GM18870 (cell line): ENCODE data around the gene TRAM2.

Source experiments
- ATAC-seq: cut with Tn5 transposase; IDR thresholded peaks from one replicate; pipeline ENCODE4 v1.9.1; 2021; ENCODE audit warnings: moderate library complexity; ENCODE audit not compliant: unreplicated experiment

Gene TRAM2

DNA sequence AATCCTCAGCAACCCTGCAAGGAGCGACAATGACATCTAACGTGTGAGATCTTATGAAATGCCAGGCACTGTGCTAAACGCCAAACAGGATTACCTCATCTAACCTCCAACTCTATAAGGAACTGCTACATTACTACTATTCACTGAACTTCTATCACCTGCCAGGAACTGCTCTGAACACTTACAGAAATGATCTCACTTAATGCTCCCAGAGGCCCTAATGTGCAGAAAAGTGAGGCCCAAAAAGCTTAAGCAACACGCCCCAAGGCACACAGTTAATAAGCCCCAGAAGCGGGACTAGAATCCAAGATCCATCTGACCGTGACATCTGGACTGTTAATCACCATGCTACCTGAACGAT lies 28.5 kb downstream of the TRAM2 start:
- ATAC-seq, result no peak

DNA sequence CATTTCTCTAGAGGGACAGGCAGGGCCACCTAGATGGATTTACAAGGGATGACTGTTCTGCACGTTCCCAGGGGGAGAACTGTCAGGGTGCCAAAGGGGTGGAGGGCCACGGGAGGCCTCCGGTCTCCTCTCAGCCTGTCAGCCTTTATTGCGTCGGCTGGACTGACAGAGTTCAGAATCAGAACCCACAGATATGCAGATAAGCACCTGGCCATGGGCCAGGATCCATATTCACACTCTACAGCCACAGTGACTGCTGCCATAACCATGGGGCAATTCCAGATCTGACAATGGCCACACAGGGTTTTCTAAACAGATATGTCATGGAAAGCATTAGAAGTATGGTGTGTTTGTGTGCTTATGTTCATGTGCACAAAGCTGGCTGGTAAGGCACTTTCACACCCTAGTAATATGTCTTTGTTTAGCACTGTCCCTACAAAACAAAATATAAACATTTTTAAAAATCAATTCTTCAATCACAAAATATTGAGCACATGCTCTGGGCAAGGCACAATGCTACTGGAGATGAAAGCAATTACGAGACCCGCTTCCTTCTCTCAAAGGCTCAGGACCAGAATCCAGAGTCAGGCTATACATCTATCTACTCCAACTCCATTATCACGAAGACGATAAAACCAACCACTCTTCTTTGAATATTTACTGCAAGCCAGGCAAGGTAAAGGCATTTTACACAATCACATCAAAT lies 29.1 kb downstream of the TRAM2 start:
- no peak for ATAC-seq

DNA sequence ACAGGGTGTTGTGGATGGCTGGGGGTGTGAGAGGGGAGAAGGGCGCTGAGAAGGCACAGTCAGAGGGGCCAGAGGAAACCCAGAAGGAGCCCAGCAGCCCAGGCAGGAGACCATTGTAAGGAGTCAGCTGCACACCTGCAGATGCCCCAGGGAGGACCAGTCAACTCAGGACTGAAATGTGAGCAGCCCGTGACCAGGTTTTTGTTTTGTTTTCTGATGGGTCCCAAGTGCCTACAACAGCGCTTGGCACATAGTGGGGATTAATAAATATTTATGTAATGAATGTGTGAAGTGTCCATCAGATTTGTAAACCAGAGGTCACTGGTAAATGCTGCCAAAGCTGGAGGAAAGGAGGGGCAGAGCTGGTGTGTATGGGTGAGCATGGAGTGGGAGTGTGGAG lies 30.2 kb downstream of the TRAM2 start:
- peak; percentile 69 for ATAC-seq

DNA sequence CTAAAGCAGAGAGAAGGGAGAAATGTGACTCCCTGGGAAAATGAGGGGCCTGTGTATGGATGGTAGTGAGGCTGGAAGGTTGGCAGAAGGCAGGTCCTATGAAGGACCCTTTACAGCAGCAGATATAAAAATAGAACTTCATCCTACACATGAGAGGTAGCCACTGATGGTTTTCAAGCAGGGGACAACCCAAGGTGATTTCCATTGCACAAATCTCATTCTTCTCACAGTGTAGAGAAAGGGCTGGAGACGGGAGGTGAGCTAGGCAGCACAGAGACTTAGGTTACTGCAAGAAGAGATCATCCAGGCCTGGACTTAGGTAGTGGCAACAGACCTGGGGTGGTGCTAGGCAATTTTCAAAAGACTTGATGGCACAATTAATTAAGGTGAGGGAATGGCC lies 30.7 kb downstream of the TRAM2 start:
- no peak for ATAC-seq

DNA sequence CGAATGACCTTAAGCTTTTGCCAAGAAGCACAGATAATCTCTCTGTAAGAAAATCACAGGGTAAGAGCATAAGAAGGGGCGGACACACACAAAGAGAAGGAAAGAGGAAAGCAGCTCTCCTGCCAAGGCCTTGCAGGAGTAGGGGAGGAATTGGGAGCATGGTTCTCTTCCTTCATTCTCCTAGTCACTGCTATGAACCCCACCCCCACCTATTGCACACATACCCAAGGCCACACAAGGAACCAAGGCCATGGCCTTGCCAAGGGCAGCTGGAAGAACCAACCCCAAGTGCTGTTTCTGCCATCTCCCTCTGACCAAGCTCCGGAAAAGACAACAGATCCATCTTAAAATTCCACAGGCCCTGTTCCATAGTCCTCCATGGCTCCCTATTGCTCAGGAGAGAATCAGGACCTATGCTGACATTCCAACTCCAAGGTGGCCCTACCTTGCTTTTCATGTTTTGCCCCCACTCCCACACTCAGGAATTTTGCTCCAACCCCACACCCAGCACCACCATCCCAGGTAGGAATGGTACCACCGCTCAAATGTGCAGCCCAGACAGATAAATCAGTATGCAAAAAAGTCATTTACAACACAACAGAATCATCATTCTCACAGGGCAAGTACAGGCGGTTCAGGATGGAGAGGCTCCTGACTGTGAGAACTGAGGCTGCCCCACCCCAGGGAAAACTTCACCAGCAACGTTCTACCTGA lies 31.3 kb downstream of the TRAM2 start:
- ATAC-seq, result no peak

DNA sequence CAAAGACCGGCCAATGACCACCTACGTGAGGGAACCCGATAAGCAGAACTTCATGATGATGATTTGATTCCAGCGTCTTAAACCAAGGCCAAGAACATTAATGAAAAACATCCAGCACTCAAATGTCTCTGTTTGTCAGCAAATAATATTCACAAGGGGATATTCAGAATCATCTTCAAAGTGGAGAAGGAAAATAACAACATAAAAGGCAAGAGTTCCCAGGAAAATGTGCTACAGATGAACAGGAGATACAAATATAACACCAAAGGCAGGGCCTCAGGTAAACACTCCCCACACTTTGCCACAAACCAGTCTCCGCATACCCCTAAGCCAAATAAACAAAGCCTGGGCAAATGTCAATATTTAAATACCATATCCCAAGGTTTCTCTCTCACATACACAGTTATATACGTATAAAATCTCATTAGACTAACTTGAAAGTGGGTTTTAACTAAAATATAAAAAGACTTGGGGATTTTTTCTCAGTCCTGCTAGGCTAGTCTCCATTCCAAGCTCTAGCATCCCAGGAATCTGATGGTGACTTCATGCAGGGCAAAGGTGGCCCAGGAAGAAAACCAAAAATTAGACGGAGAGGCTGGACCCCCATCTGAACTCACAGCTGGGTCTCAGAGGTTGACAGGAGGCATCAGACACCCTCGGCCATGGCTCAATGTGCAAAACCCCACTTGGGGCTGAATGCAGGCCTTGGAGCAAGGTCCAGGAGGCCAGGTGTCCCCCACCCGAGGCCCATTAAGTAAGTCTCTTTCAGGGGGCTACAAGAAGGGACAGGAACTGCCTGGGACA lies 32.1 kb downstream of the TRAM2 start:
- no peak for ATAC-seq

DNA sequence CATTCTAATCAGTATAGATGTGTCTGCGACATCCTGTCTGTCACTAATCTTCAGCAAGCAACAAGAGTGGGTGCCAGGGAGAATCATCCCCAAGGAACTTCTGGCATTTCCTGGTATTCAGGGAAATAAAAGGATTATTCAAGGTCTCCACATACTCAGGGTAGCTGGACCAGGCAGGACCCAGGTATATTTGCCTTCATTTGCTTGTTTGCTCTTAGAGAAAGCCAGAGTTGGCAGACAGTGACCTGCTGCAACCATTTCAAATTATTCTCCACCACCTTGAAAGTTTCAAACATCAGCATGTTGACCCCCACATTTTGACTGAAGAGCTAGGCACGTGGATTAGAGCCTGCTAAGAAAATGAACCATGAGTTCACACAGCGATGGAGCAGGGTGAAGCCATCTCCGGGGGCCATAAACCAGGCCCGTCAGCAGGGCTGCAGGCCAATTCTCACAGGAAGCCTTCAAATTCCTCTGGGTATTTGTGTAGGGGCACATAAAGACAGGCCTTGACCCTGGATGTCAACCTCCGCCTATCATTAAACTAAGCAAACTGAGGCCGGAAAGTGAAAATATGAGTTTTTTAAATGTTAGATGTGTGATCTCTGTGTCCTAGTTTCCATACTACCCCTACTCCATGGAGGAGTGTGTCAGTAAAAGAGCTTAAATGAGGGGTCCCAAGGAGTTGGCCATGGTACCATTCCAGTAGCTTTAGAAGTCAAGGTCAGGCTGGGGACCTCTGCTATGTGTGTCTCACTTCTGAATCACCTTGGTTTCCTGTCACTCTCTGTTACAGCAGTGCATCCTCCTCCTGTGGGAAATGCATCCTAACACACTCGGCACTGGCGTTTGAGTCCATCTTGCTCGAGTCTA lies 32.9 kb downstream of the TRAM2 start:
- ATAC-seq, result no peak

DNA sequence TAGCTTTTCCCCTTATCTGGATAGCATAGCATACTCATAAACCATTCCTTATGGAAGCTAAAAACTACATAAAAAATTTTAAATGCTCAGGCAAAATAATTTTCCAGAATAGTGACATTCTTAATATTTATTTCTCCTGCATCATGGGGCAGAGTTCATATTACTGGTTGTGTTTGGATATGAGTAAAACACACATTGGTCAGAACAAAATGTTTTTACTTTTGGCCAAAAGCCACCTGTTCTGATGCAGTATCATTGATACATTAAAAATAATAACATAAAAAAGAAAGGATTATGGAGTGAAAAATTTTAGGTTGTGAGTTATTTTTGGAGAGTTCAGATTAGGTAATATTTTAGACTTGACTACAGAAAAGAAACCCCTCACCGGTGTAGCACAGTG lies 33.6 kb downstream of the TRAM2 start:
- no peak for ATAC-seq

DNA sequence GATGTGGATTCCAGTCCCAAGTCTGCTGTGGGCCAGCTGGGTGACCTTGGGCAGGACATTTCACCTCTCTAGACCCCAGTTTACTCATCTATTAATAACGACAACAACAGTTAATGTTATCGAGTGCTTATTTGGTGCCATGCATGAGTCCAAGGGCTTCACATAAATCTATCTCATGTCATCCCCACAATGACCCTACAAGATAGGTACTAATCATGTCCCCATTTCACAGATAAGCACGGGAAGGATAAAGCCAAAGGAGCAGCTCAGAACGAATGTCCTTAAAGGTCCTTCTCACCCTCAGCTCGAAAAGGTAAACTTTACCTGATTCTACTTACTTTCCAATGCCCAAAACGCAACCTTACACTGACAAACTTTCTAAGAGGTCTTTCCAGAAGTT lies 35.7 kb downstream of the TRAM2 start:
- ATAC-seq, result no peak

DNA sequence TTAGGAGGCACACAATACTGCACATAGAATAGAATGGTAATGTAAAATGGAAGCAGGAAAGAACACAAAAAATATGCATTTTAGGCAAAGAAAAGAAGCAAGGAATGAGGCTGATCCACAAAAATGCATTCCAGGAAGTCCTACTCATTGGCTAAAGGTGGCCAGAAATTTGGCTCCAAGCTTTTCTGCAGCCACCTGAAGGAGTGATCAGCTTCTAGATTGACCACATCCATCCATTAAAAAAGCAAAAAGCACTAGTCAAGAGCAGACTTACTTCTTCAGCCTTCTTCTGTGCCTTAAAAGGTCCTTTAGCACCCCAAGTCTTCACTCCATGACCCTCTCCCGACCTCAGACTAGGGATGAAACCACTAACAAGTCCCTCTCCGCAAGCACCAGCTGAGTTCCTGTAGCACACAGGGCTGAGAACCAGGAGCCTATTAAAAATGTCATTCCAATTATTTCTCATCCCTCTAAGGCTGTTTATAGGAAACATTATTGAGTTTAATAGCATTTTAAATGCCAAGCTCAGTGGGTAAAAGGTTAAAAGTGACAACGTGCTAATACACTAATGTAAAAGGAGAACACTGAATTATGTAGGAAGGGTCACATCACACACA lies 36.5 kb downstream of the TRAM2 start:
- ATAC-seq, result no peak

DNA sequence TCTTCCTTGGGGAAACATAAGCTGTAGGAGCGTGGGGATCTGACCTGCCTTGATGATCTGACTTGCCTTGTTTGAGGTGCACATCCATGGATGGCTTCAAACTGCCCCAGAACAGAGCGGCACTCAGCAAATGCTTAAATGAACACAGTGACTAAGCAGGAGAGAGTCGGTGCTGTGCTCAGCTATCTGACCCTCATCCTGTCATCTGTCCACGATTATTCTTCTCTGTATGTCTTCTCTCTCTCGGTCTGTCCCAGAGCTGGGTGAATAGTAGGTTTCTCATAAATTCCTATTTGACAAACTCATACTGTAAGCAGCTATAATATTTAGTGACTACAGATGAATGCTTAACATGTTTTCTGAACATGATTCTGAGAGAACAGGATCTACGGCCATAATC lies 37.3 kb downstream of the TRAM2 start:
- ATAC-seq, result no peak

DNA sequence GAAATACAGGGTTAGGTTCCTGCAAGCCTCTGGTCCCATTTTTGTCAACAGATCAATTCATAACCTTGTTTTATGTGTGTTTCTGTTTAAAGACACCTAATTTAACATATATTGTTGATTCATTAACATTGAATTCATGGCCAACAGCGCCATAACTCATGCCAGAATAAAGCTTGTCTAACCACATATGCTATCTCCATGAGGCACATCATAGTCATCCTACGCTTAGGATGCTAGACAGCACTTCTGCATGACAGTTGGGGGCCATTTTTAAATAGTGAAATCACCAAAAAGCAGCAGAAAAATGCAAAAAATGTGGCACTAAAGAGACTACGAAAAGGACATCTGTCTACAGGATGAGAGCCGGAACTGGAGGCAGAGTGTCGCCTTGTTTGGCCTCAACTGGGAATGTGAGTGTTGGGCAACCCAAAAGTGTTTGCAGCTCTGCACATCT lies 37.9 kb downstream of the TRAM2 start:
- ATAC-seq, result no peak

DNA sequence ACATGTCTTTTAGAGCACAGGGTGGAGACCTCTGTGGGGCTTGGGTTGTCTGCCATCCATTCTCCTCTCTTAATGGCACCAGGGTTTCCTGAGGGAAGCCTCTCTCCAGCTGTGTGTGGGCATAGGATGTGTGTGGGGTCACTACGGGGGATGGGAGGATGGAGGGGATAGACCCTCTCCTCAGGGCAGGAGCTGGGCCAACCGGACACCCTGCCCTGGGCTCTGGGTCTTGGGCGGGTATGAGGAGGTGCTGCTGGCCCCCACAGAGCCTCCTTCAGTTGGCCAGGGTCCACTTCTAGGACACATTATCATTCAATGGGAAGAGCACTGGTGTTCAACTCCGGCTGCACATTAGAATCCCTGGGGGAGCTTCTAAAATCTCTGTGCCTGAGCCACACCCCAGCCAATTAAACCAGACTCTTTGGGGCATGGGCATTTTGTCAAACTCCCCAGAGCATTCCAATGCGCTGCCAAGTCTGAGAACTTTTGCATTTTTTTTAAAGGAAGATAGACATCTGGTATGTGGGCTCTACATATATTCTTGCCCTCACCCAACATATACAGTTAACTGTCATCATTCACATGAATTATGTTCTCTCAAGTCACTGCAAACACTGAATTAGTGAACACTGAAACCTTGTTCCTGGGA lies 38.5 kb downstream of the TRAM2 start:
- ATAC-seq, result no peak

DNA sequence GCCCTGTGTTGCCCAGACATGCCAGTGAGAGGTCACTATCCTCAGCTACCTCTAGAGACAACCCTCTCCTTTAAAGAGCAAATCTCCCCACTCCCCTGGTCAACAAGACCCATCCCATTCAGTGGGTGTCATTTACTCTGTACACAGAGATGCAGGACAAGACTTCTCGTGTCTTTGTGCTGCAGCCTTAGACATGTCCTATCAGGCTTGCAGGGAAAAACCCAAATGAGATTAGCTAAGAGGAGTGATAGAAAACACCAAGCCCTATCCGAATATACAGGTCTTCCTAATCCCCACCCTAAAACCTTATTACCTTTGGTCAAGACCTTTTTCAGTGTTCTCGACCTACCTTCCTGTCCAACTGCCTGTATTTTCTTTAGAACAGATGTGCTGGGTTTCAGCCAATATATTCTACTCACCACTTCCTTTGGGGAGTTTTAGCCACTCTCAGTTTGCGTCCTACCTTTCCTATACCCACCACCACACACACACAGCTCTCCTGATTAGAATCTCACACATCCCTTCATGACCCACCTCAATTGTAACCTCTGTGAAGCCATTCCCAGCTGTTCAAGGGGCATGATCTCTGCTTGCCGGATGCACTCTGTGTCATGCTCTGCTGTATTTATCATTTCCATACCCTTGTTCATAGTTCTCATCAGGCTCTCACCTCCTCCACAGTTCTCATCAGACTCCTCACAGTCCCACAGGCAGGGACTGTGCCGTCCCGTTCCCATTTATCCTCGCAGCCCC lies 39.7 kb downstream of the TRAM2 start:
- peak; percentile 76 for ATAC-seq

DNA sequence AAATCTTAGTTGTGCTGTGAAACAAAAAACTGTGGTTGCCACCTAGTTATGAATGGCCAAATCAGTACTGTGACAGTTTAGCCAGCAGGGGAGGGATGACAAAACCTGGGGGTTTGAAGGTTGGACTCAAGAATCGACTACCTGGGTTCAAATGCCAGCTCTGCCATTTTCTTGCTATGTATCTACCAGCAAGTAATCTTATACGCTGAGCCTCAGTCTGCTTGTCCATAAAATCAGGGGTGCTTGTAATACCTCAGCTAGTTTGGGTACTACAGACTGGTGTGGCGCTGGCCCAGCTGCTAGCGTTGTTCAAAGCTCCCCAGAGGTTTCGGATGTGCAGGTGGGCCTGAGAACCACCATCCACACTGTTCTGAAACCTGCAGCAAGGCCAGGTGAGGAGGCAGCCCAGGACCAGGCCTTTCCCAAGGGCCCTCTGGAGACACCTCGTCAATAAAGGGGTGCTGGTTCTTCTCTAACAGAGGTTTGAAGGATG lies 40.4 kb downstream of the TRAM2 start:
- ATAC-seq, result peak; percentile 16

DNA sequence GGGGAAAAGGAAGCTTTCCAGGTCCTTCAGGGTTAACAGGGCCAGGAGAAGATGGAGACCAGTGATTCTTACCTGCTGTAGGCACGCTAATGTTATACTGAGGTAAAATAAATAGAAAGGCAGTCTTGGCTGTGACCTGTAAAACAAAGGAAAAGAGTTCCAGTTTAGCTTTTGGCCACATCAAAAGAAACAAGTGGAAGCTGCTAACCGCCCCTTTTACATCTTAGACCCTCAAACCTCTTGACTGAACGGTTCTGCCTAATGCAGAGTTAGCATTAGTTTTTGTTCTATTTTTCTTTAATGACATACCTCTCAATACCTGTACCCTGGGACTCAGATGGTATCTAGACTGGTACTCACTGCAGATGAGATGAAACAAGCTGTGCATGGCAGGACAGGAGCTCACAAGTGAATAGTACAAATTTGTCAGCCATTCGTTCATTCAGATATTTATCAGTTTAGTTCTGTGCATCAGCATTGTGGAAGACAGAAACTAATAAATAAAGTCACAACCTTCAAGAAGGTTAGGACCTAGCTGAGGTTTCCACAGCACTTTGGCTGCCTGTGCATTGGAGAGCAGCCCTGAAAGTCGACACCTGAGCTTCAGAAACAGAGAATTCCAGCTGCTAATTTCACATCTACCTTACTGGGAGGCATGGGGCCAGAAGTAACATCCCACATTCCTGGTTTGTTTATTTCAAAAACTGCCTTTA lies 41.0 kb downstream of the TRAM2 start:
- ATAC-seq, result no peak

DNA sequence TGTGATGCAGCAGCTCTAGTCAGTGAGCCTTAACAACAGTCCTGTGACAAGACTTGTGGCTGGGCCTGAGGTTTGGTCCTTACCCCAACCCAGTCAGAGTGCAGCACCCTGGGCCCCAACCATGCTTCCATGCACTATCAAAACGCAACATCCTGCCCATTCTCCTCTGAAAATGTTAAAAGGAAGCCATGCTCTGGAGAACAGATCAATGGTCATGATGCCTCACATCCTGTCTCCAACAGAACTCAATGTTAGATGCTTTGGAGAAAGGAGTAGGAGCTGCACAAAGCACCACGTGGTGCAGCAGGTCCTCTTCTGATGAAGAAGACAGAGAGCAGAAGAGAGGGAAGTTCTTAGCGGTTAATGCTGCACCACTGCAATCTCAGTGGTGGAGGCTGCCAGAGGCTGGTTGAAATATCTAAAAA lies 41.9 kb downstream of the TRAM2 start:
- ATAC-seq, result no peak

DNA sequence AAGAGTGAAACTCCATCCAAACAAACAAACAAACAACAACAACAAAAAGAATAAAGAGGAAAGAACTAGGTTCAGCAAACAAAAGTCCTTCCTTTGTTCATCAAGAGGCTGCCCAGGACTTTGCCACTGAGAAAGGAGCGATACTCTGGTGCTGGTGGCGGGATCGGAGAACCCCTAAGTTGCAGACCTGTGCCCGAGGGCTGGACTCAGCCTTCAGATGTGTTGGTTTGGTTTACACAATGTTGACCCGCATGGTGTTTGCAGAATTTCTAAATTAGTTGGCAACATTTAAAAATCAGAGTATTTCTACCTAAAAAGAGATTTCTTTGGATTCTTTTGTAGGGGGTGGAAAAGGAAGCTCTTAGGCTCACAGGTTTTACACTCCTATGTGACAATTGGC lies 42.5 kb downstream of the TRAM2 start:
- no peak for ATAC-seq
